ENCODE data around the gene GPR33. TPM values are rescaled to one million over a fixed set of nuclear protein-coding genes. Genes with fewer than 3 reads are reported as not detected.

The GPR33 gene
- total and polyA plus RNA-seq, 10 of the 15 experiments (the other 5 are each of a cell fraction or from before 2014, with no cell fraction given): not detected

DNA sequence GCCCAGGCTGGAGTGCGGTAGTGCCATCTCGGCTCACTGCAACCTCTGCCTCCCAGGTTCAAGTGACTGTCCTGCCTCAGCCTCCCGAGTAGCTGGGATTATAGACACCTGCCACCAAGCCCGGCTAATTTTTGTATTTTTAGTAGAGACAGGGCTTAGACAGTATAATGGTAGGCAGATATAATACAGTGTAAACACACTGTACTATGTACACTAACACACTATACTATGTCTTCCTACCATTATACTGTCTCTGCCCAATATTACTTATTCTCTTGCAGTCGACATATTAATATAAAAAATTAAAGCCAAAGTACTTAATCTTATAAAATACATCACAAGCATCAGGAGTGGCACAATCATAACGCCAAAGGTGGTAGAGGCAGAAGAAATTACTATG, 45.6 kb downstream of the GPR33 start (continued):
- TF ChIP-seq, protein P1, sequence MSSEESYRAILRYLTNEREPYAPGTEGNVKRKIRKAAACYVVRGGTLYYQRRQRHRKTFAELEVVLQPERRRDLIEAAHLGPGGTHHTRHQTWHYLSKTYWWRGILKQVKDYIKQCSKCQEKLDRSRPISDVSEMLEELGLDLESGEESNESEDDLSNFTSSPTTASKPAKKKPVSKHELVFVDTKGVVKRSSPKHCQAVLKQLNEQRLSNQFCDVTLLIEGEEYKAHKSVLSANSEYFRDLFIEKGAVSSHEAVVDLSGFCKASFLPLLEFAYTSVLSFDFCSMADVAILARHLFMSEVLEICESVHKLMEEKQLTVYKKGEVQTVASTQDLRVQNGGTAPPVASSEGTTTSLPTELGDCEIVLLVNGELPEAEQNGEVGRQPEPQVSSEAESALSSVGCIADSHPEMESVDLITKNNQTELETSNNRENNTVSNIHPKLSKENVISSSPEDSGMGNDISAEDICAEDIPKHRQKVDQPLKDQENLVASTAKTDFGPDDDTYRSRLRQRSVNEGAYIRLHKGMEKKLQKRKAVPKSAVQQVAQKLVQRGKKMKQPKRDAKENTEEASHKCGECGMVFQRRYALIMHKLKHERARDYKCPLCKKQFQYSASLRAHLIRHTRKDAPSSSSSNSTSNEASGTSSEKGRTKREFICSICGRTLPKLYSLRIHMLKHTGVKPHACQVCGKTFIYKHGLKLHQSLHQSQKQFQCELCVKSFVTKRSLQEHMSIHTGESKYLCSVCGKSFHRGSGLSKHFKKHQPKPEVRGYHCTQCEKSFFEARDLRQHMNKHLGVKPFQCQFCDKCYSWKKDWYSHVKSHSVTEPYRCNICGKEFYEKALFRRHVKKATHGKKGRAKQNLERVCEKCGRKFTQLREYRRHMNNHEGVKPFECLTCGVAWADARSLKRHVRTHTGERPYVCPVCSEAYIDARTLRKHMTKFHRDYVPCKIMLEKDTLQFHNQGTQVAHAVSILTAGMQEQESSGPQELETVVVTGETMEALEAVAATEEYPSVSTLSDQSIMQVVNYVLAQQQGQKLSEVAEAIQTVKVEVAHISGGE (CRISPR knock-in tag; IDR thresholded peaks at IDR 0.05): no peak
- TF ChIP-seq SRF (IDR thresholded peaks at IDR 0.05; ENCODE audit: low read depth in 2 of 2, low read length in 2 of 2): no peak

DNA sequence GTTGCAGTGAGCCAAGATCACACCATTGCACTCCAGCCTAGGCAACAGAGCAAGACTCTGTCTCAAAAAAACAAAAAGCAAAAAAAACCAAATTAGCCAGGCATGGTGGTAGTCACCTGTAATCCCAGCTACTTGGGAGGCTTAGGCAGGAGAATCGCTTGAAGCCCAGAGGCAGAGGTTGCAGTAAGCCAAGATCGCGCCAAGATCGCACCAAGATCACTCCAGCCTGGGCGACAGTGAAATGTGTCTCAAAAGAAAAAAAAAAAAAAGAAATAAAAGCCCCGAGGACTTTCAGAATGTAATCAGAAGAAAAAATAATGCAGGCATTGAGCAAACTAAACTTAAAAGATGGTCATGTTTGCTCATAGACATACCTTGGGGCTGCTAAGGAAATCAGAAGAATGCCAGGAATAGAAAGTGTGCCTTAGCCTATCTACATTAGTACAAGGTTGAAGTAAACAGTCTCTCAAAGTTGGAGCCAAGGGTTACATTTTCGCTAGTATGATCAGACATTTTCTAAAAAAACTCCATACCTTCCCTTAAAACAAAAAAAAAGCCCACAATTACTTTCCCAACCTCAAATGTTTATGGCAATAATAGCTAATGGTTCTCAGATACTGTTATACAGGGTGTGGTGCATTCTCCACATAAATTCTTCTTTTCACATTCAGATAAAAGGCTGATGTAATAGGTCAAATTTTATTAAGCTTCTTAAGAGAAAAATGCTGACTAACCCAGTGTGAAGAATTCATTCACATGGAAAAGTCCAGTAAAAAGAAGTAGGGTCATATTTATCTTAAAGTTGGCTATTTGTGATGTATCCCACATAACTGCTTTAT, 46.3 kb downstream of the GPR33 start:
- no TSS peak for BruUV-seq (replicated peaks)
- Histone ChIP-seq H3K4me3 (no peak overlapping the region), H3K4me2 (ENCODE audit: control insufficient read depth, insufficient read depth) (no peak overlapping the region), H3K4me1 (ENCODE audit: control insufficient read depth, insufficient read depth, low read length) (no peaks in the 10 kb centered on the region), H3K27me3 (replicated peaks in 1 of 2; ENCODE audit: control insufficient read depth in 2 of 2, insufficient read depth in 2 of 2, low read length in 1 of 2) (no peaks in the 10 kb centered on the region), H3K9me3 (replicated peaks; ENCODE audit: control insufficient read depth, insufficient read depth, low read length) (no peaks in the 10 kb centered on the region), H3K9ac (ENCODE audit: control insufficient read depth, insufficient read depth, low read length) (no peak overlapping the region), H3K36me3 (ENCODE audit: control insufficient read depth in 2 of 2, insufficient read depth in 2 of 2, low read length in 1 of 2) (no peaks in the 10 kb centered on the region), H3K27ac (ENCODE audit: control insufficient read depth, insufficient read depth) (no peak overlapping the region), H4K20me1 (ENCODE audit: control insufficient read depth, insufficient read depth) (no peaks in the 10 kb centered on the region), H2AFZ (ENCODE audit: control insufficient read depth, low read depth, low read length) (no peak overlapping the region), H3K79me2 (ENCODE audit: control insufficient read depth, insufficient read depth, low read length) (no peaks in the 10 kb centered on the region)
- intact Hi-C loops (cut with micrococcal nuclease; ENCODE audit: unreplicated experiment) (no loop called here), in situ Hi-C loops (cut with MboI) (no loop called here)
- ATAC-seq: no peak
- POLR2A ChIA-PET: no interaction called here
- no peak for DNase-seq (ENCODE audit: low read depth, low spot score)
- TF ChIP-seq, protein P2, sequence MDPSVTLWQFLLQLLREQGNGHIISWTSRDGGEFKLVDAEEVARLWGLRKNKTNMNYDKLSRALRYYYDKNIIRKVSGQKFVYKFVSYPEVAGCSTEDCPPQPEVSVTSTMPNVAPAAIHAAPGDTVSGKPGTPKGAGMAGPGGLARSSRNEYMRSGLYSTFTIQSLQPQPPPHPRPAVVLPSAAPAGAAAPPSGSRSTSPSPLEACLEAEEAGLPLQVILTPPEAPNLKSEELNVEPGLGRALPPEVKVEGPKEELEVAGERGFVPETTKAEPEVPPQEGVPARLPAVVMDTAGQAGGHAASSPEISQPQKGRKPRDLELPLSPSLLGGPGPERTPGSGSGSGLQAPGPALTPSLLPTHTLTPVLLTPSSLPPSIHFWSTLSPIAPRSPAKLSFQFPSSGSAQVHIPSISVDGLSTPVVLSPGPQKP (IDR thresholded peaks at IDR 0.05; ENCODE audit: low read depth, low read length): no peak
- no peak for TF ChIP-seq KAT2A (conservative IDR thresholded peaks at IDR 0.05; ENCODE audit: control insufficient read depth, low read depth, low read length)
- TF ChIP-seq CBX5 (IDR thresholded peaks at IDR 0.05; ENCODE audit: low read depth): no peak
- TF ChIP-seq NBN (IDR thresholded peaks at IDR 0.05): no peak
- no peak for TF ChIP-seq HCFC1 (IDR thresholded peaks at IDR 0.05; ENCODE audit: low read length)
- no peak for TF ChIP-seq SMAD5 (IDR thresholded peaks at IDR 0.05; ENCODE audit: low read depth)
- FAIRE-seq: peak; percentile 27
- SMC1A ChIA-PET (ENCODE audit: uncharacterized antibody, unreplicated experiment): no interaction called here
- CTCF ChIA-PET: interaction anchor here (1.2 kb wide), 1 partner anchor 9 kb away, joined by 3 read pairs; no protein-coding TSS in a partner anchor
- RAD21 ChIA-PET (ENCODE audit: unreplicated experiment): no interaction called here
- WGBS (ENCODE audit: insufficient coverage, insufficient replicate concordance, low lambda C conversion rate, missing lambda C conversion rate): 98% methylated on average over 7 of the region's 7 CpGs

Measured in GM12878 (cell line).